NOMO-1 (cell line): ENCODE data around the gene RYR1.
A peak's percentile ranks its signal among the peaks of the same experiment; 100 is the strongest.
"Not testable (repeated sequence)": the region's sequence is repeated elsewhere in the genome, so short reads cannot be mapped to it uniquely, and the experiment has no call there.

Source experiments
- DNase-seq, 2 experiments: peaks; one replicate each; lab custom pipeline; 2025; ENCODE audit not compliant: unreplicated experiment in 2 of 2; lab: John Stamatoyannopoulos, UW

RYR1 gene

GRCh38 chr19:38534574-38534973 lies 101.1 kb downstream of the RYR1 start:
- no peak for DNase-seq

- no peak for DNase-seq
Observed at GRCh38 chr19:38535212-38535611, 101.7 kb downstream of the RYR1 start.

GRCh38 chr19:38537071-38537936 lies 103.8 kb downstream of the RYR1 start:
- no peak for DNase-seq

GRCh38 chr19:38538386-38538785 lies 104.9 kb downstream of the RYR1 start:
- DNase-seq: no peak

GRCh38 chr19:38538793-38539528 lies 105.5 kb downstream of the RYR1 start:
- DNase-seq: peak in 1 of 2 experiments; percentile 66

GRCh38 chr19:38539751-38540150 lies 106.3 kb downstream of the RYR1 start:
- no peak for DNase-seq

- DNase-seq: no peak
Observed at GRCh38 chr19:38542040-38542439, 108.5 kb downstream of the RYR1 start.

GRCh38 chr19:38543286-38543806 lies 109.9 kb downstream of the RYR1 start:
- DNase-seq: no peak

- peak; percentile 65 to 82 for DNase-seq
Observed at GRCh38 chr19:38543807-38544568, 110.5 kb downstream of the RYR1 start.

GRCh38 chr19:38544569-38545315 lies 111.3 kb downstream of the RYR1 start:
- DNase-seq: no peak

GRCh38 chr19:38545596-38545995 lies 112.1 kb downstream of the RYR1 start:
- DNase-seq: peak in 1 of 2 experiments; percentile 16

GRCh38 chr19:38547421-38547820 lies 113.9 kb downstream of the RYR1 start:
- DNase-seq: peak in 1 of 2 experiments; percentile 50

- DNase-seq: no peak
Observed at GRCh38 chr19:38549061-38549460, 115.6 kb downstream of the RYR1 start.

- DNase-seq: no peak
Observed at GRCh38 chr19:38549942-38550341, 116.5 kb downstream of the RYR1 start.

GRCh38 chr19:38550376-38550775 lies 116.9 kb downstream of the RYR1 start:
- DNase-seq: no peak

- no peak for DNase-seq
Observed at GRCh38 chr19:38551450-38551813, 117.9 kb downstream of the RYR1 start.

- not testable (repeated sequence) for DNase-seq
Observed at GRCh38 chr19:38553239-38553638, 119.7 kb downstream of the RYR1 start.

GRCh38 chr19:38554676-38555141 lies 121.2 kb downstream of the RYR1 start:
- DNase-seq: peak in 1 of 2 experiments; percentile 6

- no peak for DNase-seq
Observed at GRCh38 chr19:38555200-38555599, 121.7 kb downstream of the RYR1 start.

- peak in 1 of 2 experiments; percentile 47 for DNase-seq
Observed at GRCh38 chr19:38556521-38557174, 123.2 kb downstream of the RYR1 start.
